ENCODE data around the gene OR7D4.
"Not testable (repeated sequence)": the region's sequence is repeated elsewhere in the genome, so short reads cannot be mapped to it uniquely, and the experiment has no call there.

Gene OR7D4

DNA sequence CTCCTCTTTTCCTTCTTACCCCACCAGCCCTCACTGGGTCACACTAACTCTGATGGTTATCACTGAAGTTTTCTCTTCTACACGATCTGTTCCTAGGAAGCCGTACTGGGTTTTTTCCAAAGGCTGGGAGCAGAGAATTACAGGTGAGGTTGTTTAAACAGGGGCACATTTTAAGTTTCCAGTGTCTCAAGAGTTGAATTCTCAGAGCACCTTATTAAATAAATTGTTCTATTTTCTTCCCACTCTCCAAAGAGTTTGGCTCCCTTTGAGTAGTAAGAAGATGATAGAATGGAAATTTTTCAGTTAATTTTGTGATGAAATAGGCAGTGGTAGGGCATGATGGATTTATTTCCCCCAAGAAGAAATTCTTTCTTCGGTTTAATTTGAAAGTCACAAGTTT lies at the start of gene OR7D4:
TSS of gene OR7D4 (minus strand) at position 101 of the 400 bp plus-strand sequence. CDS start 4,752 bp downstream, outside the sequence.
- H3K27ac ChIP-seq: no peak within 1 kb of the TSS
- TF ChIP-seq CTCF (conservative IDR thresholded peaks at IDR 0.05): no peak

GRCh38 chr19:9251236-9251635 lies 31.8 kb upstream of the OR7D4 start:
- H3K27ac ChIP-seq: no peak overlapping the region
- TF ChIP-seq CTCF (conservative IDR thresholded peaks at IDR 0.05) (no peak), ZFX (IDR thresholded peaks at IDR 0.05) (no peak)

- TF ChIP-seq CTCF (conservative IDR thresholded peaks at IDR 0.05): no peak
- H3K27ac ChIP-seq: no peak within 1 kb of the TSS
These were observed 31.2 kb upstream of the OR7D4 start, which contains the start of gene OR7E24 for GRCh38 chr19:9250630-9251029. TSS of gene OR7E24 (plus strand) at chr19:9250930. CDS start at chr19:9251044, 114 bp downstream.

- no peak overlapping the region for H3K27ac ChIP-seq
- TF ChIP-seq CTCF (conservative IDR thresholded peaks at IDR 0.05) (peak; percentile 94), ZFX (IDR thresholded peaks at IDR 0.05) (no peak)
These were observed 13.8 kb downstream of the OR7D4 start for GRCh38 chr19:9205501-9206113.

DNA sequence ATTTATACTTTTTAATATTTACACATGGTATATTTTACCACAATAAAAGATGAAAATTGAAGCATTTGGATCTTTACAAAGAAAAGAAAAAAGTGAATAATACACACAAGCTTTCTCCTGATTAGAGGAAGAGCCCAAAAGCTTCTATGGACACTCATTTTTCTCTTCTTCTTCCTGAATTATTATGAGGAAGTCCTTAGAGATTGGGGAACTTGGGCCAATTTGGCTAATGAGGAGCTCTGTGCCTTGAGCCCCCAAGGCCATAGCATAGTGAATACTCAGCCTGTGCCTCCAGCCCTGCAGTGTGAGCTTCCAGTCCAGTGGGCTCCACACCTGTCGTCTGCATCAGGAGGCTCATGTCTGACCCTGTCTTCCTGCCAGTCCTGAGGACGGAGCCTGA lies 21.3 kb downstream of the OR7D4 start:
- not testable (repeated sequence) for H3K27ac ChIP-seq

DNA sequence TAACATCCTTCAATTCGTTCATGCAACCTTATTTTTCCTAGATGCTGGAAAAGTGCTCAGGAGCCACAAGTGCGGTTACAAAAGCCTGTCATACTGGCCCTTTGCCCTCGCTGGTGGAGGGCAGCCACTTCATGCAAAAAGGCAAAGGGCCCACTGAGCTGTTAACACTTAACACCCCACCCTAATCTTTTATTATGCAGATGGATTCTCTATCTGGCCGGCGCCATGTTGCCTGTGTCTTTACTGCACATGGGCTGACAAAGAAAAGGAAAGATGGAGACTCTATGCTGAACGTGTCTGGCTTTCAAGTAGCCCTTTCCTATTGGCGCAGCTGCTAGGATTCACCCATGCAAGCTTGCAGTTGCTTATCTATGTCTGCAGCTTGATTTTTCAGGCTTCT lies 29.9 kb downstream of the OR7D4 start:
- H3K27ac ChIP-seq: no peak overlapping the region
- TF ChIP-seq CTCF (conservative IDR thresholded peaks at IDR 0.05) (no peak), ZFX (IDR thresholded peaks at IDR 0.05) (no peak)

DNA sequence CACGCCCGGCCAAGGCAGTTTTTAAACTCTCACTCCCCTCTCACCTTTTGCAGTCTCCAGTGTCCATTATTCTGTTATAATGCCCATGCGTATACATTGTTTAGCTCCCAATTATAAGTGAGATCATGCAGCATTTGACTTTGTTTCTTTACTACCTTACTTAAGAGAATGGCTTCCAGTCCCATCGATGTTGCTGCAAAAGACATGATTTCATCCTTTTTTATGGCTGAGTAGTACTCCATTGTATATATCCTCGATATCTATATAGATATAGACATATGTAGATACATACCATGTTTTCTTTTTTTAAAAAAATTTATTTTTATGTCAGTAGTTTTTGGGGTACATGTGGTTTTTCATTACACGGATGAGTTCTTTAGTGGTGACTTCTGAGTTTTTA lies 32.2 kb downstream of the OR7D4 start:
- no peak overlapping the region for H3K27ac ChIP-seq
- TF ChIP-seq CTCF (conservative IDR thresholded peaks at IDR 0.05): no peak
- TF ChIP-seq ZFX (IDR thresholded peaks at IDR 0.05): no peak

DNA sequence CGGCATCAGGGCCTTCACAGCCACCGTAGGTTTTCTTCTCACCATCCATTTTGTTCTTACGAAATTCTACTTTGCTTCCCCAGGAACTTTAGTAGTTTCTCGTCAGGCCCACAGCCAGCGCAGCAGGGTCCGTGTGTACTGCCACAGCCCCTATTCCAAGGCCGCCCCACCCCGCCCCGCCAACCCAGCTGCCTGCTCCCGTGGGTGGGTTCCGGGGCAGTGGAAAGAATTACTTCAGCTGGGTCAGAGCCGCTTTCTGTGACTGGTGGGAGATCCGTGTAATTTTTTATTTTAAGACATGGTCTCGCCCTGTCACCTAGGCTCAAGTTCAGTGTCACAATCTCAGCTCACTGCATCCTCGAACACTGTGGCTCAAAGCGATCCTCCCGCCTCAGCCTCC lies 36.4 kb downstream of the OR7D4 start:
- TF ChIP-seq CTCF (conservative IDR thresholded peaks at IDR 0.05): no peak
- no peak for TF ChIP-seq ZFX (IDR thresholded peaks at IDR 0.05)
- H3K27ac ChIP-seq: no peak overlapping the region

Data from C4-2B (cell line).